ENCODE data around the gene TSHR. TPM values are rescaled to one million over a fixed set of nuclear protein-coding genes. Genes with fewer than 3 reads are reported as not detected.
"Not testable (repeated sequence)": the region's sequence is repeated elsewhere in the genome, so short reads cannot be mapped to it uniquely, and the experiment has no call there.

The TSHR gene
- under 1 TPM in 3 of 4 donors, not detected in 1; 0.21 to 0.34 (median 0.25) TPM for polyA plus RNA-seq (ENCODE audit: insufficient read length in 4 of 4)

- DNase-seq (ENCODE audit: low read depth in 4 of 4, low spot score in 3 of 4): no peak
Observed at GRCh38 chr14:80955416-80955941, at the start of gene TSHR. Gene TSHR (plus strand): TSS chr14:80955621. CDS start chr14:80955681, 60 bp downstream.

- no peak for DNase-seq (ENCODE audit: low read depth in 4 of 4, low spot score in 3 of 4)
Observed at GRCh38 chr14:80906336-80906735, 49.1 kb upstream of the TSHR start.

- DNase-seq (ENCODE audit: low read depth in 4 of 4, low spot score in 3 of 4): no peak
Observed at GRCh38 chr14:80906946-80907345, 48.5 kb upstream of the TSHR start.

- DNase-seq (ENCODE audit: low read depth in 4 of 4, low spot score in 3 of 4): not testable (repeated sequence)
Observed at GRCh38 chr14:80912013-80912412, 43.4 kb upstream of the TSHR start.

- DNase-seq (ENCODE audit: low read depth in 4 of 4, low spot score in 3 of 4): no peak
Observed at GRCh38 chr14:80919622-80920021, 35.8 kb upstream of the TSHR start.

- no peak for DNase-seq (ENCODE audit: low read depth in 4 of 4, low spot score in 3 of 4)
Observed at GRCh38 chr14:80923368-80923767, 32.1 kb upstream of the TSHR start.

- no peak for DNase-seq (ENCODE audit: low read depth in 4 of 4, low spot score in 3 of 4)
Observed at GRCh38 chr14:80924365-80925103, 30.9 kb upstream of the TSHR start.

- no peak for DNase-seq (ENCODE audit: low read depth in 4 of 4, low spot score in 3 of 4)
Observed at GRCh38 chr14:80926397-80927082, 28.9 kb upstream of the TSHR start.

- DNase-seq (ENCODE audit: low read depth in 4 of 4, low spot score in 3 of 4): no peak
Observed at GRCh38 chr14:80927083-80927989, 28.1 kb upstream of the TSHR start.

GRCh38 chr14:80930095-80930494 lies 25.3 kb upstream of the TSHR start:
- no peak for DNase-seq (ENCODE audit: low read depth in 4 of 4, low spot score in 3 of 4)

- no peak for DNase-seq (ENCODE audit: low read depth in 4 of 4, low spot score in 3 of 4)
Observed at GRCh38 chr14:80930836-80931389, 24.5 kb upstream of the TSHR start.

GRCh38 chr14:80933282-80933681 lies 22.1 kb upstream of the TSHR start:
- DNase-seq (ENCODE audit: low read depth in 4 of 4, low spot score in 3 of 4): no peak

GRCh38 chr14:80933686-80934085 lies 21.7 kb upstream of the TSHR start:
- DNase-seq (ENCODE audit: low read depth in 4 of 4, low spot score in 3 of 4): no peak

- no peak for DNase-seq (ENCODE audit: low read depth in 4 of 4, low spot score in 3 of 4)
Observed at GRCh38 chr14:80940146-80940545, 15.3 kb upstream of the TSHR start.

- peak; percentile 89 to 96 (median 94) for DNase-seq (ENCODE audit: low read depth in 4 of 4, low spot score in 3 of 4)
Observed at GRCh38 chr14:80941241-80942185, 13.9 kb upstream of the TSHR start, which contains the start of gene CEP128. Gene CEP128 (minus strand): TSS chr14:80941738.

GRCh38 chr14:80942191-80942600 lies 13.2 kb upstream of the TSHR start:
- no peak for DNase-seq (ENCODE audit: low read depth in 4 of 4, low spot score in 3 of 4)

GRCh38 chr14:80944861-80945617 lies 10.4 kb upstream of the TSHR start:
- DNase-seq (ENCODE audit: low read depth in 4 of 4, low spot score in 3 of 4): no peak

GRCh38 chr14:80946187-80946586 lies 9.2 kb upstream of the TSHR start:
- DNase-seq (ENCODE audit: low read depth in 4 of 4, low spot score in 3 of 4): no peak

Data from right renal pelvis (tissue), 4 donors.